ENCODE measurements around the gene GFI1.

DNA sequence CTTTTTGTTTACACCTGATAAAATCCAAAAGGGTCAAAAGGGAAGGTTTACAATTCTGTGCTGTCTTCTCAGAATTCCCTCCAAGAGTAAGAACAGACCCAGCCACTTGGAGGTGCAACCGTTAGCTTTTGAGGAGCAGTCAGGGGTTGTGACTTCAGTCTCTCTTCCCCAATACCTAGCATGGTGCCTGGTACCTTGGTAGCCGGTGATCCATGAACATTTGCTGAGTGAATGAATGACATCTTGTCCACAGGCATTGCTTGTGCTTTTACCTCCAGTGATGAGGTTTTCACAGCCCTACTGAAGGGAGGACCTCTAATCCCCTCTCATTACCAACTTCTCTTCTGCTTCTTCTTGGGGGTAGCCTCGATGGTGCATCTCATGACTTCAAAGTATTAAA lies 11.7 kb downstream of the GFI1 start:
- TF ChIP-seq POLR2AphosphoS5 (IDR thresholded peaks at IDR 0.05; ENCODE audit: low read depth, low read length) (no peak), POLR2A (IDR thresholded peaks at IDR 0.05; ENCODE audit: low read depth, low read length) (no peak)

Data from GM12892 (cell line).